ENCODE data around the gene KRTAP5-6. TPM values are rescaled to one million over a fixed set of nuclear protein-coding genes. Genes with fewer than 3 reads are reported as not detected.

Gene KRTAP5-6
- not detected for total RNA-seq

- Mint-ChIP-seq H3K9me3 (no peaks in the 10 kb centered on the region), H3K27me3 (peaks cover 15% of the 10 kb centered on the region), H3K36me3 (ENCODE audit: low read depth) (no peaks in the 10 kb centered on the region), H3K4me1 (peaks cover 5% of the 10 kb centered on the region), H3K4me3 (no peak within 1 kb of the TSS), H3K27ac (no peak within 1 kb of the TSS)
- no peak for ATAC-seq (replicated peaks)
Measured at GRCh38 chr11:1696608-1697570, at the start of gene KRTAP5-6. Gene KRTAP5-6, plus strand, starts transcription at chr11:1697195. Its CDS starts 51 bp downstream, at chr11:1697246.

GRCh38 chr11:1647901-1648652 lies 48.9 kb upstream of the KRTAP5-6 start:
- no peak overlapping the region for H3K27ac Mint-ChIP-seq

DNA sequence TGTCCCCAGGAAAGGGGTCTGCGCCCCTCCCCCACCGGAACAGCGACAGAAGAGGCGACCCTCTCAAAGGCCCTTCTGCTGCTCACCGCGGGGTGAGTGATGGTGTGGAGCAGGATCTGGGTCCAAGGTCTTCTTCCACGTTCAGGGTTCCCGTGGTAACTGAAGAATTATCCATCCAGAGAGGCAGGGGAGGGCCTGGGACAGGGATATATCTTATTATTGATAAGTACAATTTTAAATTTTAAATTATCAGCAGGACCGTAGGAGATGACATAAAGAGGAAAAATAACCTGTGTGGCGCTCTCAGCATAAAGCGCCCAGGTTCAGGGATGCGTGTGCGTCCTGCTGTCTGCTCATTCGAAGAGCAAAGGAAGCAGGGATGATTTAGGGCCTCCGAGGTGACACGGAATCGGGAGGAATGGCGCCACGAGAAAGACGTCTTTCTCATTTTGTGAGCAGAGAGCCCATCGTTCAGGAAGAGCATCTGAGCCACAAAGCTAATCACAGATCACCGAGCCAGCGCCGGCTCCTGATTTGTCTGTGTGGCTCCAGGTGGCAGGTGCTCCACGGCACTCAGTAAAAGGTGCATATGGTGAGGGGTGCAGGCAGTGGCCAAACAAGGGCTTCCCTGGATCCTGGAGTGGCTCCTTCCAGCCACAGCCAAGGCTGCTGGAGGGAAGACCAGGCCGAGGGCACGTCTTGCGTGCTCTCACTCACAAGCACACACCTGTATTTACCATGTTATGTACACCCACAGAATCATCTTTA lies 48.2 kb upstream of the KRTAP5-6 start:
- Mint-ChIP-seq H3K4me3 (no peak overlapping the region), H3K27ac (no peak overlapping the region), H3K36me3 (ENCODE audit: low read depth) (no peaks in the 10 kb centered on the region), H3K27me3 (peaks cover 10% of the 10 kb centered on the region), H3K4me1 (no peaks in the 10 kb centered on the region), H3K9me3 (no peaks in the 10 kb centered on the region)
- ATAC-seq (replicated peaks) = no peak

More at GRCh38 chr11:1647901-1648652, 48.9 kb upstream of the KRTAP5-6 start:
- Mint-ChIP-seq H3K27me3 (peaks cover 9% of the 10 kb centered on the region), H3K4me3 (no peak overlapping the region), H3K4me1 (no peaks in the 10 kb centered on the region), H3K9me3 (no peaks in the 10 kb centered on the region), H3K36me3 (ENCODE audit: low read depth) (no peaks in the 10 kb centered on the region)
- ATAC-seq (replicated peaks) = no peak

GRCh38 chr11:1650034-1650917 lies 46.7 kb upstream of the KRTAP5-6 start:
- ATAC-seq (replicated peaks) = no peak
- Mint-ChIP-seq H3K9me3 (no peaks in the 10 kb centered on the region), H3K4me1 (no peaks in the 10 kb centered on the region)

DNA sequence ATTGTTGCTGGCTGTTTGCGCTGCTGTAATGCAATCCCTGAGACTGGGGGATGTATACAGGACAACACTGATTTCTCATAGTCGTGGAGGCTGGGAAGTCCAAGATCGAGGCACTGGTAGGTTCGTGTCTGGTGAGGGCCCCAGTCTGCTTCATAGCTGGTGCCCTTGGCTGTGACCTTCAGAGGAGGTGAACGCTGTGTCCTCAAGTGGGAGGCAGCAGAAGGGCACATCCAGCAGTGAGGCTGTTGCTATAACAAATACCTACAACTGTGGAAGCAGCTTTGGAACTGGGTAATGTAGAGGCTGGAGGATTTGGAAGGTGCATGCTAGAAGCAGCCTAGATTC lies 46.1 kb upstream of the KRTAP5-6 start:
- H3K9me3 Mint-ChIP-seq = no peaks in the 10 kb centered on the region
- no peaks in the 10 kb centered on the region for H3K36me3 Mint-ChIP-seq (ENCODE audit: low read depth)

More at GRCh38 chr11:1650034-1650917, 46.7 kb upstream of the KRTAP5-6 start:
- Mint-ChIP-seq H3K4me3 (no peak overlapping the region), H3K27ac (no peak overlapping the region), H3K27me3 (peaks cover 14% of the 10 kb centered on the region), H3K36me3 (ENCODE audit: low read depth) (no peaks in the 10 kb centered on the region)

GRCh38 chr11:1651411-1651980 lies 45.5 kb upstream of the KRTAP5-6 start:
- H3K27me3 Mint-ChIP-seq = peaks cover 16% of the 10 kb centered on the region
- no peaks in the 10 kb centered on the region for H3K9me3 Mint-ChIP-seq
- H3K4me3 Mint-ChIP-seq = no peak overlapping the region
- no peaks in the 10 kb centered on the region for H3K4me1 Mint-ChIP-seq
- no peaks in the 10 kb centered on the region for H3K36me3 Mint-ChIP-seq (ENCODE audit: low read depth)
- no peak for ATAC-seq (replicated peaks)
- no peak overlapping the region for H3K27ac Mint-ChIP-seq

More for the DNA sequence above, 46.1 kb upstream of the KRTAP5-6 start:
- no peak overlapping the region for H3K27ac Mint-ChIP-seq
- H3K4me3 Mint-ChIP-seq = no peak overlapping the region
- peaks cover 14% of the 10 kb centered on the region for H3K27me3 Mint-ChIP-seq
- no peak for ATAC-seq (replicated peaks)
- H3K4me1 Mint-ChIP-seq = no peaks in the 10 kb centered on the region

- no peak overlapping the region for H3K4me3 Mint-ChIP-seq
- H3K27ac Mint-ChIP-seq = no peak overlapping the region
- H3K9me3 Mint-ChIP-seq = no peaks in the 10 kb centered on the region
- ATAC-seq (replicated peaks) = no peak
- no peaks in the 10 kb centered on the region for H3K4me1 Mint-ChIP-seq
- H3K36me3 Mint-ChIP-seq (ENCODE audit: low read depth) = no peaks in the 10 kb centered on the region
- peaks cover 21% of the 10 kb centered on the region for H3K27me3 Mint-ChIP-seq
Measured at GRCh38 chr11:1652026-1652425, 45.0 kb upstream of the KRTAP5-6 start.

- H3K36me3 Mint-ChIP-seq (ENCODE audit: low read depth) = no peaks in the 10 kb centered on the region
- H3K27me3 Mint-ChIP-seq = peaks cover 21% of the 10 kb centered on the region
- H3K9me3 Mint-ChIP-seq = no peaks in the 10 kb centered on the region
- H3K27ac Mint-ChIP-seq = no peak overlapping the region
- H3K4me3 Mint-ChIP-seq = no peak overlapping the region
- no peak for ATAC-seq (replicated peaks)
- H3K4me1 Mint-ChIP-seq = no peaks in the 10 kb centered on the region
Measured at GRCh38 chr11:1652442-1652770, 44.6 kb upstream of the KRTAP5-6 start.

- no peaks in the 10 kb centered on the region for H3K9me3 Mint-ChIP-seq
- no peaks in the 10 kb centered on the region for H3K4me1 Mint-ChIP-seq
- peak; percentile 76 for ATAC-seq (replicated peaks)
- H3K4me3 Mint-ChIP-seq = no peak overlapping the region
- no peaks in the 10 kb centered on the region for H3K36me3 Mint-ChIP-seq (ENCODE audit: low read depth)
- peaks cover 21% of the 10 kb centered on the region for H3K27me3 Mint-ChIP-seq
- H3K27ac Mint-ChIP-seq = no peak overlapping the region
Measured at GRCh38 chr11:1652771-1653540, 44.0 kb upstream of the KRTAP5-6 start.

GRCh38 chr11:1653541-1654387 lies 43.2 kb upstream of the KRTAP5-6 start:
- no peak for ATAC-seq (replicated peaks)
- Mint-ChIP-seq H3K36me3 (ENCODE audit: low read depth) (no peaks in the 10 kb centered on the region), H3K27me3 (peaks cover 21% of the 10 kb centered on the region), H3K4me3 (no peak overlapping the region), H3K9me3 (no peaks in the 10 kb centered on the region), H3K27ac (no peak overlapping the region), H3K4me1 (no peaks in the 10 kb centered on the region)

DNA sequence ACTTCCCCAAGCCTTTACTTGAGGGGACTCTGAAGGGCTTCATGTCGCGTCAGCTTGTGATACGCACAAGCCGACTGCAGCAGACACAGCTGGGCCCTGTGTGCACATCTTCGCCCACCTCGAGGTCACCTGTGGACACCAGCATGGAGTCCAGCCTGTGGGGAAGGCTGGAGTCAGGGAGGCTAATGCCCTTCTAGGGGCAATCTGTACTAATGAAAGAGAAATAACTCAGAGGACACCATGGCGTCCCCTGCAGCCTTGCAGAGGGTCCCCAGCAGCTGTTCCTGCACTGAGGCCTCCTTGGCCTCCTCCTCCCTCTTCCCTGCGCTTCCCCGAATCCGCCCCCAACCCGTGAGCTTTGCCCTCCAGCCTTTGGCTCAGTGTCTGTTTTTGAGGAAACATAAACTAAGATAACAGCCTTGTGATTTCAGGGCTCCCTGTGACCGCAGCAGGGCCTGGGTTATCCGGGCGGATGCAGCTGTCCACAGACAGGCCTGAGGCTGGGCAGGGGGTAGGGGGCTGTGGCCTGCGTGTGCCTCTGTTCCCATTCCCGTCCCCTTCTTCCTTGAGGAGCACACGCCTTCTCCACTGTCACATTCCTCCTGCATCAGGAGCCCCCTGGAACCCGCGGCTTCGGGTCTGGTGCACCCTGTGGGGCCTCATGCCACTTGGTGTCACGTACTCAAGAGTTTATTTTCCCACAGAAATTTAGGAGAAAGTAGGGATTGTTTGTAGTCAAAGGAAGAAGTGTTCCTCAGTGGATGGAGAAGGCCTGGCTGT lies 42.4 kb upstream of the KRTAP5-6 start:
- H3K27ac Mint-ChIP-seq = no peak overlapping the region
- no peak for ATAC-seq (replicated peaks)
- no peaks in the 10 kb centered on the region for H3K9me3 Mint-ChIP-seq
- peaks cover 23% of the 10 kb centered on the region for H3K27me3 Mint-ChIP-seq
- H3K4me3 Mint-ChIP-seq = no peak overlapping the region
- H3K36me3 Mint-ChIP-seq (ENCODE audit: low read depth) = no peaks in the 10 kb centered on the region
- H3K4me1 Mint-ChIP-seq = no peaks in the 10 kb centered on the region
